HG02981 (cell line): ENCODE data around the gene BAG5.

ENCODE experiments used
- ATAC-seq: cut with Tn5 transposase; IDR thresholded peaks from one replicate; pipeline ENCODE4 v1.9.1; 2021; ENCODE audit warnings: mild to moderate bottlenecking, moderate library complexity; ENCODE audit not compliant: unreplicated experiment

Gene BAG5

DNA sequence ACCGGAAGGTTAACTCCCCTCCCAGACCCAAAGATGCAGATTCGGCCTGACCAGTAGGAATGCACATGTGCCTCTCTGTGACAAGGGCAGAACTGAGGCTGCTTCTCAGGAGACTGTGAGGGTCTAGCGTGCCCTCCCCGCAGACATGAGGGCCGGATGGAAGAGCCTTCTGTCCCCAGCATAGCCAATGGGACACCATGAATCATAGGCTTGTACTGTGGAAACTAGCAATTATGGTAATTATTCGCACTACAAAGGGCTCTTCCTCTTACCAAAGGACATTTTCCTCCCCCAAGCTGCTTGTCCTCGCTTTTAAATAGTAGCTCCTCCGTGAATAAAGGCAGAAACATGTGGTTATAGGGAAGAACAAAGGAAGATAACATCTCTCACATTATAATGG, 6.5 kb upstream of the BAG5 start:
- no peak for ATAC-seq

DNA sequence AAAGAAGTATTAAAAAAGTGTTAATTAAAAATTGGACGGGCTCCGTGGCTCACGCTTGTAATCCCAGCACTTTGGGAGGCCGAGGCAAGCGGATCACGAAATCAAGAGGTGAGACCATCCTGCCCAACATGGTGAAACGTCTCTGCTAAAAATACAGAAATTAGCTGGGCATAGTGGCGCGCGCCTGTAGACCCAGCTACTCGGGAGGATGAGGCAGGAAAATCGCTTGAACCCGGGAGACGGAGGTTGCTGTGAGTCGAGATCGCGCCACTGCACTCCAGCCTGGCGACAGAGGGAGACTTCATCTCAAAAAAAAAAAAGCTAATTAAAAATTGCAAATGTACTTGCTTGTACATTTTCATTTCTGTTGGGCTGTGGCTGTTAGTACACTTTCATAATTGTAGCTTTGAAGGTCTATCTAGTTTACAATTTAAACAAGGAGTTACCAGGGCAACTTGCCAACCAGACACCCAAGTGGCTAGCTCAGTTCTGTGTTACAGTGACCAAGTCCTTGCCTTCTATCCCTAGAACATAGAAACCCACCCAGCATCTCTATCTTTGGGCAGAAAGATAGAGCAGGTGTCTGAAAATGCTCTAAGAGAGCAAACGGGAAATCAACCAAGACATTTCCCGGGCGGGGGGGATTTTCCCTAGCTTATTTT, 1.5 kb upstream of the BAG5 start:
- ATAC-seq, result no peak

DNA sequence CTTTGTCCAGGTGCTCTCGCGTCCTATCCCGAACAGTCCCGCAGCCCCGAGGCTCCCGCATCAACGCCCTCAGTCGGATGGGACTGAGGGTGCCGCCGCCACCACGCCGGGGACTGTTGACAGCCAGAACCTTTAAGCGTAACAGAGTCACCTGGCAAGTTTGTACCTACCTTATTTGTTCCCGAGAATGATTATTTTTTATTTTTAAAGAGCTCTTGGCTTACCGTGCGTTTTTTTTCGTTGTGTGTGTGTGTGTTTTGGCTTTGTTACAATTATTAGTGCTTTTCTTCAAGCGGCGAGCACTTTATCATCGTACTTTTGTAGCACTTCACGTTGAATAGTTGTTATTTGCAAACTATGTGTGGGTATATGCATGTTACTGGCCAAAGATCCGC, 766 bp upstream of the BAG5 start:
- no peak for ATAC-seq

DNA sequence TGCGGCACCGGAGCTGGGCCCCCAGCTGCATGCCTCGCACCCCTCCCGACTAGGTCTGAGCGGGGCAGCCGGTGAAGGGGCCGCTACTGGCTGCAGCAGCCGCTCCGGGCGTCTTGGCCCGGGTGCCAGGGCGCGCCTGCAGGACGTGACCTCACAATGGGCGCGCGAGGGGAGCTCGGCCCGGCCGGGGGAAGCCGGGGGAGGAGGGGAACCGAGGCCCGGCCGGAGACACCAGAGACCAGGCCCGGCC, 353 bp downstream of the BAG5 start:
- ATAC-seq, result no peak

DNA sequence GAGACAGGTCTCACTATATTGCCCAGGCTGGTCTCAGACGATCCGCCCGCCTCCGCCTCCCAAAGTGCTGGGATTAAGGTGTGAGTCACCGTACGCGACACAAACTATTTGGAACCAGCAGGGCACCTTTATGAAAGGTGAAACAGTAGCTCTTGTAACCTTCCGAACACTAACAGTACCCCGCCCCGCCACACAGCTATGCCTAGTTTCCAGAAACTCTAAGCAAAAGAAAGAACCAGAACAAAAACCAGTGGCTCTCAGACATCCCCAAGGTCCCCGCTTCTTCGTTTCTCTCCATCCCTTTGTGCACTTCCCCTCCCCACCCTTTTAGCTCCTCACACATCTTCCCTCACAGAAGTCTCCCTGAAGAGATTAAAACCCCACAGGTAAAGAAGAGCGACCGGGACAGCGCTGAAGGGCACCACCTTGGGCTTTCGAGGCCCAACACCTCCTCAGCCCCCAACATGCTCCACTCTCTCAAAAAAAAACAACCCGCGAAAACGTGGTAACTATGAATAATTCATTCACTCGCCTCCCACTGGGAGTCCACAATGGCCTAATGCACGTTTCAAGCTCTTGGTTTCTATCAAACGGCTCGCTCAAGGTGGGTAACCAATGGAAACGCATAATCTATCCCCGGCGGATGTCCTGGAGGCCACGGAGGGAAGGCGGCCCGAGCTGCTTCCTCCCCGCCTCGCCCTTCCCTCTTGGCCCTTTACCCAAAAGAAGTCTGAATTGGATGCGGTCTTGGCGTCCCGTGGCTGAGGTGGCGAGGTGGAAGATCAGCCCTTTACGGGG, 877 bp downstream of the BAG5 start:
- peak; percentile 22 for ATAC-seq

DNA sequence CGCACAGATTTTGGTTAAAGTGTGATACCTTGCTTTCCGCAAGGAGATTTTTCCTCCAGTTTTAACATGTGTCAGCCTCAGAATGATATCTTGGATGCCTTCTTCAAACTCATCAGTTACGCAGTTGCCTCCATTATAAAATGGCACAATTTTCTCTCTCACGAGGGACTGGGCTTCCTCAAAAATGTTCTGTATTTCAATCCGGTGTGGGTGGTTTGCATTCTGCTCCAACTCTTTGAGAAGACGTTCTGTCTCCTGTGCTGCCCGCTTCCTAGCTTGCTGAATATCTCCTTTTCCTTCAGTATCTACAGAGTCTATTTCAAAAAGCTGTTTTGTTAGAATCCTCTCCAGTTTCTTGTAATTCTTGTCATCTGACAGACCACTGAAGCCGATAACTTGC, 1.8 kb downstream of the BAG5 start:
- ATAC-seq, result no peak

DNA sequence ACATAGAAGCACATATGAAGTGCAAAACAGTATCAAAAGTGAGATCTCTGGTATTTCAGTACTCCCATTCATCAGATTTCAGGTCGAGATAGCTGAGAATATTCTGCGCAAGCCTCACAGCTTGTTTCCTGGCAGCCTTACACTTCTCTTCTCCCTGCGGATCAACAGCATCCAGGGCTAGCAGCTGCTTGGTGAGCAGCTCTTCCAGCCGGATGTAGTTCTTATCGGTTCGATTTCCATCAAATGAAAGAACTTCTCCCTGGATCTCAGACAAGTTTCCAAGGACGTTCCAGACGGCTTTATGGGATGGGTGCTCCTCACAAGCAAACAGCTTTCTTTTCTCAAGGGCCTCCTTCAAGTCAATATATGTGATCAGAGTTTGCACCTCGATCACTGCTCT, 2.7 kb downstream of the BAG5 start:
- no peak for ATAC-seq

DNA sequence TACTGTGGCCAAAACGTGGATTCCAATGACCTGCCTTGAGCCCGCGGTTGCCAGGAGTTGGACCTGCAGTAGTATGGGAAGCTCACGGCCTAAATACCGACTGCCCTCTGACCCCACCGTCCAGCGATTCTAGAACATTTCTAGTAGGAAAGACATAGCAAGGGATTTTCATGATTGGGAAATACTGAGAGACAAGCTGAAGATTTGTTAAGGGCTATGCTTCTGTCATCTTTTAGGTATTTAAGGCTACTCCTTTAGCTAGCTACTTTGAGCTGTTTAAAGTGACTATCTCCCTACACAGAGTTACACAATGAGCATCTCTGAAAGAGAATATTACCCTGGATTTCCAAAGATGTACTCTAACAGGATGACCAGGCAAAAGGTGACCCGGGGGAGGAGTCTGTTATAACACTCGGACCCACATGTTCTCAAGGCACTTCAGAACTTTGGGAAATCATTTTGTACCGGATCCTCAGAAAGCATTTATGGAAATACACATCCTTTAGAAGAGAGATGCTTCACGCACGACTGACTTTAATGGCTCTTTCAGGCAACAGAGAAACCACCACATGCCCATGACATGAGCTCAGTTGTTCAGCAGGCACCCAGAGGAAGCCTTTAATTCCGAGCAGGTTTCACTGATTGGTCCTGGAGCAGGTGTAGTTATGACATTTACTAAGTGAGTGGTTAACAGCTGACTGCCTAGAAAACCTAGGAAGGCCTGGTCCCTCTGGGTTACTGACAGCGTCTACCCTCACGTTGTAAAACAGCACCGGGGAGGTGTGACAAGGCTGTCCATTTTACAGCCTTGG, 4.2 kb downstream of the BAG5 start:
- ATAC-seq, result no peak

DNA sequence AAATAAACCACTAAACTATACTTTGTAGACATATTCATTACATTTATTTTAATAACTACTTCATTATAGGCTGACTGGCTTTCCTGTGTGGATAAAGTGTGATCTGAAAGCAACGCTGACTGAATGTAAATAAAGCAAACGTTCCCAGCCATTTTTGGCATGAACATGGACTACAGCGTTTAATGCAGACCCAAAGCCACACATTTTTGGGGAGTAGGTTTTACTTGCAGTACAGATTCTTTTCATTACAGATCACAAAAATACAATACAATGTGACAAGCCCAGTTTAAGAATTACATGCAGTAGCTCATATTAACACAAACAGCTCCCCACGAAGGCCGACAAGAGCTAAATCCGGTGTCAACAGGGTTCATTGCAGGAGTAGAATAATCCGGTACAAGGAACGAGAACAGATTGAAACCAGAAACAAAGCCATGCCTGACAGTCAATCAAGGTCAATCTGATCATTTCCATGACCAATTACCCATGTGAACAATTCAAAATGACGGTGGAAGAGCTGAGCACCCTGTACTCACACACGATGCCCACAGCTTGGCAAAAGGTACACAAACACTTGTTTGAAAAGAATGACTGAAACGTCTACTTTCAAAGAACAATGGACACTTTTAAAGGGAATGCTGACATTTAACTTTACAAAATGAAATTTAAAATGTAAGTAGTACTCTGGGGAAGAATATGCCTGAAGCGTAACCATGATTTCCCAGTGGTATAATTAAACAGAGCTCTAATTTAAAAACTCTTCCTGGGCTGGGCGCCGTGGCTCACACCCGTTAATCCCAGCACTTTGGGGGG, 5.3 kb downstream of the BAG5 start:
- ATAC-seq, result no peak

DNA sequence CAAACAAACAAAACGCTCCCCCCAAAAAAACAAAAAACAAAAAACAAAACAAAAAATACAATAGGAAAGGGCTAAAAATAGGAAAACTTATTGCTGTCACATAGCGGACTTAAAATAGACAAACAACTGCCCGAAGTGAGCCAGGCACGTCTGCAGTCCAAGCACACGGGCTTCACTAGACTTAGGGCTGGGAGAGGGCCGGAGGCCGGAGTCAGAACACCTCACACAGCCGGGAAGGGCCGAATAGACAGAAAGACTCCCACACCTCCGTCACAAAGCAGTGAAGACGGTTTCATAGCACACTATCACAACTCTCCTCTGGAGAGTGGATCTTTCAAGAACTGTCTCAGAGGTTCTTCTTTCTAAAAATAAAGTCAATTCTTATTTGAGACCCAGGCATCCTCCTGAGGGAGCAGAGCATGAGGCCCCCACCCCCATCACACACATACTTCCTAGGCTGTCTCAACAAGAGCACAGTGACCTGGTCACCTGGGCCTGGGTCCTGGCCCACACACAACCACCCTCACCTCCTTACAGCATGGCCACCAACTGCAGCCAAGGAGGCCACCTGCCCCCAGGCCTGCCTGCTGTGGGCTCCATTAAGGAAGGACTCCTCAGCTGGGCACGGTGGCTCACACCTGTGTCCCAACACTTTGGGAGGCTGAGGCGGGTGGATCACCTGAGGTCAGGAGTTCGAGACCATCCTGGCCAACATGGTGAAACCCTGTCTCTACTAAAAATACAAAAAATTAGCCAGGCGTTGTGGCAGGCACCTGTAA, 6.7 kb downstream of the BAG5 start:
- ATAC-seq, result no peak

DNA sequence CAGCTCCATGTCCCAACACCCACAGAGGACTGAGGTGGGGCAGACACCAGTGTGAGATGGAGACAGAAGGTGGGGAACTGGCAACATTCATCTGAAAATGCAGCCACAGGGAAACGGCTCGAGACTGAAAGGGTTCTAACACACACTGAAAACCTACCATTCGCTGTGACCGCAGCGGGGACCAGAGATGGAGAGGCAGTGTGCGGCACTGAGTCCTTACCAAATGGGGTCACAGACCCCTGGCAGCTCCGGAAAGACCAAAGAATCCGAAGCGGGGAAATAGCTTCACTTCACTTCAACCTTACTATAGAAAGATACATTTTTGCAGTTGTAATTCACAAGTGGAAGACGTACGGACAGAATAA, 9.6 kb downstream of the BAG5 start:
- ATAC-seq, result no peak

DNA sequence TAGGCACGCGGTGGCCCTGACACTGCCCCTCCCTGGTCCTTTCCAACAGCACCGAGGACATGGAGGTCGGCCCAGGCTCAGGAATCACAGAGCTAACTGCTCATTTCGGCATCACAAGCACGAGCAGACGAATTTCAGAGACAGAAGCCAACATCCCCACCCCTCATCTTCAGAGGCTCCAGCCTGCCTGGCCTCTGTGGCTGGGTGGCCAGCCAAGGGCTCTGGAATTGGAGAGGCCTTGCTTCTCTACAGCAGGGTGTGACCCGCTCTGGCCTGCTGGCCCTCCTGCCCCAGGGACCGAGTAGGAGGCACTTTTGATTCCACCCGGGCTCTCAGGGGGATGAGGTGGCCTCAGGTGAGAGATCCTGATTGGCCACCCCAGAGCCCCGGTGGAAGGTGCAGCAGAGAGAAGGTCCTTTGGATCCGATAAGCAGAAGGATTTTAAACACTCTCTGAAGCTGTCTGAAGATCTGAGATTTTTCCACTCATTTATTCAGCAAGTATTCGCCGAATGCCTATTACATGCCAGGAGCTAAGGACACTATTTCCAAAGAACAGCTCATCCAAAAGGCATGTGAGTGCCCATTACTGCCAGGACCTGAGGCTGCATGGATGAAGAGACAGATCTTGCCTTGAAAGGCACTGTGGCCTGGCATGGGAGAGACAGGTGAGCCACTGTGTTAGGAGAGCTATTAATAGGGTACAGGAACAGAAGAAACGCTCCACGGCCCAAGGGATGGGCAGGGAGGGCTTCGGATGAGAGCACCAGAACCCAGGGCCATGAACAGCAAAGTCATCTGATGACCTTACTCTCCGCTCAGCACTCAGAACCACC, 10.2 kb downstream of the BAG5 start:
- ATAC-seq, result no peak

DNA sequence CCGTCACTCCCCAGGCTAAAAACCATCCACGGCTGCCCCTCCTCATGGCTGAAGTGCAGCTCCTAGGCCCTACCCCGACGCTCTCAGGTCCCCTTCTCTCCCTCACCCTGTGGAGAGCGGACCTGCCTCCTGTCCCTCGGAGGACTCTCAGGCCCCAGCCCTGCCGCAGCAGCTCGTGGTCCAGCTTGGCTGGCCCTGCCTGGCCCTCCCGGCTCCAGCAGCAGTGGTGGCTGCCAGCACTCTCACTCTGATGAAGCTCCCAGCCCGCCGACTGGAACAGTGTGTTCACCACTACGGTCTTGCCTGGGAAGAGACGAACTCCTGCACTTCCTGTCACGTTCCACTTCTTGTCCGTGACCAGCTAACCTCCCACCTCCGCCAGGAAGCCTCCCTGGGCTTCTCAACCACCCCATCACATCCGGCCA, 11.1 kb downstream of the BAG5 start:
- ATAC-seq, result no peak

DNA sequence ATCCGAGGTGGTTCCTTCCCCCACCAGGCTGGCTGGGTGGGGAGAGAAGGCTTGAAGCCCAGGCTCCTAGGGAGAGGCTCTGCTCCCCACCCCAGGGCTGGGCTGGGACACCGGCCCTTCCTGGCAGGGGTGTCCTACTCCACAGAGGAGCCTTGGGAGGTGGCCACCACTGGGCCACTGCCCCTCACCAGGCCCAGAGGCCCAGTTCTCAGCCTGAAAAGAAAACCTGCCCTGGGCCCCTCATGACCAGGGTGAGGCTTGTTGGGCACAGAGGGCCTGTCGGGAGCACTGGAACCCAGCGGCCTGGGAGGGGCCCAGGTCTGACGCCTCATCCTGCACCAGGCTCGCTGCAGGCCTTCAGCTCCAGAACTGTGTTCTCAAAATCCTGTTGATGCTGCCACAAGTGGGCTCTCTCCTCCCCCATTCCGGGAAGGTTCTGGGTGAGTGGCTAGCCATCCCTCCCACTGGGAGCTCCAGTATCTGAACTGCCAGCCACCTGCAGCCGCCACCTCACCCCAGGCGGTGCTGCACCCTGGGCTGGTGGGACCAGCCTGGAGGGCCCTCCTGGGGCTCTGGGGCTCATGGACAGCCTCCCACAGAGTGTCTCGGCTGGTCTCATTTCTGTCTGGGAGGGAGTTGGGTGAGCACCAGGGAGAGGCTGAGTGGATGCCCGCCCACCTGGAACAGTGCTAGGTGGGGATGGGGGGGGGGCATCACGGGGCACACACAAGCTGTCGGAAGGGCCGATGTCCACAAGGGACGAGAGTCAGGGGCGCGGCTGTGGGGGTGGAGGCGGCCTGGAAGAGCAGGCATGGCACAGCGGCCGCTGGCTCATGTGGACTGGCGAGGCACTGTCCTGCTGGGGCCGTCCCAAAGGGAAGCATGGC, 11.8 kb downstream of the BAG5 start:
- no peak for ATAC-seq

DNA sequence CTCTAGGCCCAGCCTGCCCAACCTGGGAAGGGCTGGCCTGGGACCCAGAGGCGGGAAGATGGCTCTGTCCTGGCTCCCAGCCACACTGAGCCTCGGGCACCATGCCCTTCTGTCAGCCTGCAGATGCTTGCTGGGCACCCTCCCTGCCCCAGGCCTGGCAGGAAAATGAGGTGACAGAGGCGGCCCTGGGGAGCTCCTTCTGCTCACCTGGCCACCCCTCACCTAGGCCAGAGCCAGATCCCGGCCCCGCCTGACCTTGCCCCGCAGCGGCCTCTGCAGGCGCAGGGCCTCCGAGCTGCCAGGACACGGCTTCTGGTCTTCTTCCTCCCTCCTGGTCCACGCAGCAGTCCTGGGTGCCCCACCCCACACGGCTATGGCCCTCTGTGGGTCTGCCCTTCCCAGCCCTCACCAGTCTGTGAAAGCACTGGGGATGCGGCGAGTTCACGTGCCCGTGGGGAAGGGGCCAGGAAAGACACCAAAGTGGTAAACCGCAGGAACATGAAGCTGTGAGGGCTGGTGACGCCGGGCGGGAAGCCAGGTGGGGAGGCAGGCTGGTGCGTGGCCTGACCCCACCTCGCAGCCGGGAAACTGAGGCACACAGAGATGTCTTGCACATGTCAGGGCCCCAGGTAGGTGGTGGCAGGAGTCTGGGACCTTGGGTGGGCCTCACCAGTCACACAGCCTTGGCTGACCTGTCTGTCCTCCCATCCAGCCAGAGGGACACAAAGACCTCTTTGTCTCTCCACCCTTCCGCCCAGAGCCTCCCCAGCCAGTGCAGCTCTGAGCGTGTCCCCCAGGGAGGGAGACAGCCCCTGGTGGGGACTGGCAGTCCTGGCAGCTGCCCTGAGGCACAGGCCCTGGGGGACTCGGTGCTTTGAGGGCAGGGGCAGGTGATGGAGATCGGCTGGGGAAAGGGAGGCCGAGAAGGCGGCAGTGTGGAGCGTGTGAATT, 12.8 kb downstream of the BAG5 start:
- ATAC-seq, result no peak

DNA sequence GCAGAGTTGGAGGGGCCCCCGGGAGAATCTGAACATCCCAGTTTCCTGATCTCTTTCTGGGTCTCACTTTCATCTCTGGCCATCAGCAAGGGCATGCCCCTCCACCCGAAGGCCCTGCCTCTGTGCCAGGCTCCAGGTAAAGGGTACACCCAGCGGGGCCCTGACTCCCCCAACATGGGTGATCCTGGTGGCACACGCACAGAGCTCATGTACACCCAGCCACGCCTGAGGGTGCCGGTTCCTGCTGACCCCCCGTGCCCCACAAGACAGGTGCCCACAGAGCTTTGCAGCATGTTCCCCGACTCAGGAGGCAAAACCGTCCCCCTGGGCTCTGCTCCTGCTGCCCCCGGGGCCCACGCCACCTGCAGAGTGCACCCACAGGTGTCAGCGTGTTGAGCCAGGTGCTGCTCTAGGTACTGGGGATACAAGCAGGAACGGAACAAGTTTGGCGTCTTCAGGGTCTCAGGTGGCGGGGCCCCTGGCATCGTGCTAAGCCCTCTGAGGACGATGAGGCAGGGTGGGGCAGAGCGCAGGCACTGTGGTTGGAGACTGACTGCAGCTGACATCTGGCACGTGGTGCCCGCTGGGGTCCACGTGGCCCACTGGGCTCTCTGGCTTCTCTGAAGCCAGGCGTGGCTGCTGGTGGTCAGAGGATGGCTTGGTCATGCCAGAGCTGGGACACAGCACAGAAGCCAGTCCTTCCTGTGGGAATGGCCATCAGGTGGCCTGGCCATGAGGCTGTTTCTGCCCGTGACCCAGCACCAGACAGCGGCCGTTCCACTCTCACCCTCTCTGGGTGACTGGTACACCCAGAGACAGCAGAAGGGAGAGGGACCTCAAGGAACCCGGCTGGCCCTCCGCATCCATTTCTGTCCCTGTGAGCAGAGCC, 13.8 kb downstream of the BAG5 start:
- no peak for ATAC-seq
